H1 (cell line): Measurements from ENCODE around the gene ACOT9. TPM values are rescaled to one million over a fixed set of nuclear protein-coding genes. Genes with fewer than 3 reads are reported as not detected.
A peak's percentile ranks its signal among the peaks of the same experiment; 100 is the strongest.

Source experiments
- CTCF ChIA-PET: fragments of 300-600 bp; sonication (Branson Sonifier 250); formaldehyde crosslinking; loops from one replicate; lab custom pipeline; 2021; ENCODE audit not compliant: partially characterized antibody; lab: Charles Lee
- POLR2A ChIA-PET: fragments of 300-600 bp; sonication (Branson Sonifier 250); formaldehyde crosslinking; loops from one replicate; lab custom pipeline; 2021; ENCODE audit warnings: inconsistent platforms; ENCODE audit not compliant: partially characterized antibody; lab: Charles Lee
- DNase-seq, 2 experiments: peaks; one replicate each; pipeline versions ENCODE4 v3.0.0 to v3.0.0-alpha.2; 2010 to 2022; ENCODE audit warnings: low spot score in 2 of 2, low read depth in 1 of 2, mixed read lengths in 1 of 2
- FAIRE-seq: peaks from 2 replicates; lab custom pipeline; 2011; peaks lifted over from hg19 to GRCh38; lab: Jason Lieb, UNC
- H2AFZ ChIP-seq: 2 replicates; pipeline ENCODE4 v1.8.1; 2012; ENCODE audit warnings: low read length, inconsistent platforms
- H2AK5ac ChIP-seq: 2 replicates; pipeline ENCODE4 v1.6.1; 2013; ENCODE audit warnings: low read depth, low read length
- H2BK120ac ChIP-seq: replicated peaks from 2 replicates; pipeline ENCODE3; 2013; ENCODE audit warnings: low read depth, low read length, inconsistent platforms
- H2BK12ac ChIP-seq: 2 replicates; pipeline ENCODE4 v1.6.1; 2013; ENCODE audit warnings: low read depth, low read length
- H2BK15ac ChIP-seq: 2 replicates; pipeline ENCODE4 v1.6.1; 2013; ENCODE audit warnings: low read length
- H2BK20ac ChIP-seq: 2 replicates; pipeline ENCODE4 v1.6.1; 2013; ENCODE audit warnings: low read length
- H2BK5ac ChIP-seq: 2 replicates; pipeline ENCODE4 v1.6.1; 2013; ENCODE audit warnings: low read depth, low read length
- H3K14ac ChIP-seq: 2 replicates; pipeline ENCODE4 v1.6.1; 2013; ENCODE audit warnings: inconsistent platforms; ENCODE audit not compliant: insufficient read length
- H3K18ac ChIP-seq: 2 replicates; pipeline ENCODE4 v1.6.1; 2013; ENCODE audit warnings: low read length; ENCODE audit errors: extremely low read depth
- H3K23ac ChIP-seq: 2 replicates; pipeline ENCODE4 v1.6.1; 2013; ENCODE audit warnings: inconsistent platforms; ENCODE audit not compliant: insufficient read length
- H3K23me2 ChIP-seq: 2 replicates; pipeline ENCODE4 v1.6.1; 2013; ENCODE audit warnings: low read depth, low read length
- H3K27ac ChIP-seq: 2 replicates; pipeline ENCODE4 v1.6.1; 2011; ENCODE audit warnings: low read depth, low read length, inconsistent platforms
- H3K27me3 ChIP-seq, 4 experiments: replicated peaks in 1 of 4; 1 replicate in 1 of 4; 2 replicates in 3 of 4; pipeline versions ENCODE4 v1.6.1 to v1.8.1; 2011 to 2013; ENCODE audit warnings: low read length in 3 of 4, mild to moderate bottlenecking in 3 of 4, inconsistent platforms in 2 of 4, mixed read lengths in 2 of 4, moderate library complexity in 1 of 4; ENCODE audit not compliant: control insufficient read depth in 3 of 4, insufficient read depth in 3 of 4; ENCODE audit errors: extremely low read depth in 1 of 4
- H3K36me3 ChIP-seq, 4 experiments: 2 replicates each; pipeline versions ENCODE4 v1.6.1 to v1.8.1; 2011 to 2013; ENCODE audit warnings: mild to moderate bottlenecking in 4 of 4, low read length in 3 of 4, moderate library complexity in 2 of 4, control low read depth in 1 of 4, inconsistent platforms in 1 of 4; ENCODE audit not compliant: insufficient read depth in 4 of 4, control insufficient read depth in 2 of 4
- H3K4ac ChIP-seq: replicated peaks from 2 replicates; pipeline ENCODE3; 2013; ENCODE audit warnings: low read length, low read depth, mixed read lengths, inconsistent platforms; ENCODE audit not compliant: insufficient read length
- H3K4me1 ChIP-seq, 4 experiments: replicated peaks in 1 of 4; 1 replicate in 1 of 4; 2 replicates in 3 of 4; pipeline versions ENCODE4 v1.6.1 to v1.8.1; 2011 to 2013; ENCODE audit warnings: low read length in 3 of 4, inconsistent platforms in 2 of 4, mixed read lengths in 1 of 4; ENCODE audit not compliant: insufficient read depth in 4 of 4, control insufficient read depth in 3 of 4
- H3K4me2 ChIP-seq, 2 experiments: 2 replicates each; pipeline versions ENCODE4 v1.6.1 to v1.8.1; 2011 to 2013; ENCODE audit warnings: low read depth in 2 of 2, low read length in 2 of 2, control low read depth in 1 of 2, inconsistent platforms in 1 of 2, mild to moderate bottlenecking in 1 of 2; ENCODE audit not compliant: insufficient read depth in 1 of 2
- H3K4me3 ChIP-seq, 4 experiments: fragments of 200-600, 300-600 bp in 1 of 4; sonication (generic), shearing (Covaris generic), sonication (Bioruptor Twin) in 1 of 4; 2 replicates each; pipeline versions ENCODE4 v1.5.1 to v1.8.1; 2011 to 2016; ENCODE audit warnings: low read length in 4 of 4, low read depth in 3 of 4, control low read depth in 2 of 4, inconsistent platforms in 2 of 4, mild to moderate bottlenecking in 2 of 4, mixed read lengths in 1 of 4, moderate library complexity in 1 of 4; ENCODE audit not compliant: insufficient read depth in 2 of 4; ENCODE audit errors: extremely low read depth in 1 of 4
- H3K56ac ChIP-seq: replicated peaks from 2 replicates; pipeline ENCODE3; 2013; ENCODE audit warnings: low read depth, mild to moderate bottlenecking, mixed read lengths, low read length, inconsistent platforms; ENCODE audit not compliant: insufficient read length
- H3K79me1 ChIP-seq: 2 replicates; pipeline ENCODE4 v1.6.1; 2013; ENCODE audit warnings: low read depth, low read length, control low read depth
- H3K79me2 ChIP-seq, 2 experiments: 2 replicates each; pipeline versions ENCODE4 v1.6.1 to v1.8.1; 2012 to 2013; ENCODE audit warnings: low read length in 2 of 2, mild to moderate bottlenecking in 2 of 2, inconsistent platforms in 1 of 2; ENCODE audit not compliant: insufficient read depth in 2 of 2, control insufficient read depth in 1 of 2
- H3K9ac ChIP-seq, 4 experiments: replicated peaks in 1 of 4; 1 replicate in 1 of 4; 2 replicates in 3 of 4; pipeline versions ENCODE4 v1.6.1 to v1.8.1; 2011 to 2013; ENCODE audit warnings: low read depth in 3 of 4, low read length in 3 of 4, control low read depth in 2 of 4, mild to moderate bottlenecking in 2 of 4, moderate library complexity in 2 of 4, inconsistent platforms in 1 of 4; ENCODE audit errors: extremely low read depth in 1 of 4
- H3K9me3 ChIP-seq, 2 experiments: 2 replicates each; pipeline versions ENCODE4 v1.6.1 to v1.8.1; 2012 to 2013; ENCODE audit warnings: mild to moderate bottlenecking in 2 of 2, moderate library complexity in 2 of 2, control low read depth in 1 of 2, inconsistent platforms in 1 of 2, low read depth in 1 of 2, low read length in 1 of 2, mixed read lengths in 1 of 2; ENCODE audit not compliant: insufficient read depth in 2 of 2
- H4K20me1 ChIP-seq, 2 experiments: replicated peaks in 1 of 2; 2 replicates each; pipeline versions ENCODE3 to v1.8.1; 2011 to 2013; ENCODE audit warnings: inconsistent platforms in 2 of 2, low read length in 2 of 2, mild to moderate bottlenecking in 1 of 2; ENCODE audit not compliant: insufficient read depth in 2 of 2, control insufficient read depth in 1 of 2
- H4K5ac ChIP-seq: 2 replicates; pipeline ENCODE4 v1.6.1; 2013; ENCODE audit warnings: low read length, low read depth, mixed read lengths, inconsistent platforms; ENCODE audit not compliant: insufficient read length
- H4K8ac ChIP-seq: 2 replicates; pipeline ENCODE4 v1.8.0; 2013; ENCODE audit warnings: mild to moderate bottlenecking, moderate library complexity, low read length, inconsistent platforms; ENCODE audit not compliant: insufficient read depth; ENCODE audit errors: extremely low read depth
- H4K91ac ChIP-seq: replicated peaks from 2 replicates; pipeline ENCODE3; 2013; ENCODE audit warnings: low read length, mixed read lengths, inconsistent platforms; ENCODE audit not compliant: insufficient read length
- EZH2 ChIP-seq: fragments of 200-600 bp; sonication (generic); IDR thresholded peaks from 2 replicates; pipeline ENCODE4 v1.7.1; 2012; ENCODE audit warnings: low read depth, mild to moderate bottlenecking, moderate library complexity, low read length, inconsistent platforms; ENCODE audit not compliant: severe bottlenecking
- WGBS, 2 experiments: shearing (Covaris generic) in 1 of 2; methylation state at CpG; one replicate each; pipeline versions ENCODE4 v1.1.6 to v1.1.7; 2013 to 2015; ENCODE audit warnings: low lambda C conversion rate in 2 of 2, mixed read lengths in 2 of 2, inconsistent platforms in 1 of 2, low coverage in 1 of 2, missing lambda C conversion rate in 1 of 2; ENCODE audit not compliant: insufficient replicate concordance in 2 of 2, insufficient coverage in 1 of 2, insufficient read length in 1 of 2; ENCODE audit errors: extremely low coverage in 1 of 2, missing lambda C conversion rate in 1 of 2; 5-methylcytosine and 5-hydroxymethylcytosine counted together
- polyA plus RNA-seq, 7 experiments: library from polyadenylated mRNA; depleted of rRNA in 3 of 7; stranded (reverse) in 5 of 7; unstranded in 2 of 7; fragments of >200 nt in 5 of 7; fragments of 200-250 nt in 2 of 7; gene quantifications; 1 replicate in 5 of 7; 2 replicates in 1 of 7; 4 replicates in 1 of 7; pipeline versions ENCODE4 v1.2.1 to v1.2.3, GENCODE V29; 2011 to 2013; ENCODE audit warnings: missing spikeins in 2 of 7, mixed read lengths in 2 of 7
- total RNA-seq: library from RNA; stranded (reverse); fragmentation: NEBNext Ultra II Directional; extraction: Animal tissue kit (Norgen Biotek cat#: 25700); gene quantifications from 2 replicates; pipeline ENCODE4 v1.2.1, GENCODE V29; 2021

ACOT9 gene
- total and polyA plus RNA-seq, 2 of the 8 experiments (the other 6 are each of a cell fraction or from before 2014, with no cell fraction given), result 20.7 to 39.5 TPM

DNA sequence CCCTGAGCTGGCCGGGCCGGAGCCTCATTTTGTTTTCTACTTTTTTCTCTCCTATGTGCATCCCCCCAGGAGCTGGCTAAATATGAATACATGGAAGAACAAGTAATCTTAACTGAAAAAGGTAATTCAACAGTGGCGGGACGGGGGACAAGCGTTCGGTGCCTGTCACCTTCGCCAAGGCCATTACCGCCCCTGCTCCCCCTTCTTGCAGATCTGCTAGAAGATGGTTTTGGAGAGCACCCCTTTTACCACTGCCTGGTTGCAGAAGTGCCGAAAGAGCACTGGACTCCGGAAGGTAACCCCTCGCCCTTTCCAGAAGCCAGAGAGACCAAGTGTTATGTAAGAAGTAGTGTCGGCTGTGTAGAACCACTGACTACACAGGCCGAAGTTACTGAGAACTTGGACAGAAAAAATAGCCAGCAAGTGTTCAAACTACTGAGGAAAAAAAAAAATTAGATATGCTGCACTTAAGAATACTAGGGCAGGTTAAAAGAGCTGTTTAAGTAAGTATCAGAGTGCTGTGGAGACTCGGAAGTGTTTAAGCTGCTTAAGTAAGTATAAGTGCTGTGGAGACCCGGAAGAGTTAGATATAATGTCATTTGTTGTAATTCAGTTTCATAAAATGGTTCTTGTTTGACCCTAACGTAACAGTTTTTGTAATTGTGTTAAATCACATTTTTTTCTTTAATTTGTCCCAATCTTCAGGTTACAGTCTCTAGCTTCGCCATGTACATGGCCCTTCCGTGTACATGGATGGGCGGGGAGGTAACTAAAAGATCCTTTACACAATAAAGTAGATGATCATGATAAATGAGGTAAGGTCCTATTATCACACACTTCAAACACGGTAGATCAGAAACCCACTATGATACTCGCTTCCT is 40.8 kb upstream of the ACOT9 start:
- no peak overlapping the region for H4K91ac ChIP-seq
- TF ChIP-seq EZH2, result no peak

More for the DNA sequence above, 40.8 kb upstream of the ACOT9 start:
- Histone ChIP-seq H4K5ac (no peak overlapping the region), H3K9me3 (no peaks in the 10 kb centered on the region), H2BK12ac (no peak overlapping the region), H3K79me2 (no peaks in the 10 kb centered on the region), H3K56ac (no peak overlapping the region), H3K4me1 (no peaks in the 10 kb centered on the region), H4K20me1 (no peaks in the 10 kb centered on the region), H3K9ac (peak overlapping the region in 2 of 4 experiments; percentile 13 to 63; a peak in 2 of 7 replicates), H2AK5ac (no peak overlapping the region), H3K27ac (no peak overlapping the region), H3K79me1 (no peaks in the 10 kb centered on the region), H3K4me2 (peak overlapping the region; percentile 67 to 77), H3K4ac (no peak overlapping the region), H3K23ac (no peak overlapping the region), H2AFZ (no peak overlapping the region), H2BK15ac (no peak overlapping the region), H4K8ac (no peak overlapping the region), H3K18ac (no peak overlapping the region), H3K36me3 (peaks cover 0 to 8% (median 0%) of the 10 kb centered on the region in 4 experiments; a peak in 1 of 8 replicates), H2BK120ac (no peak overlapping the region), H2BK20ac (no peak overlapping the region), H3K27me3 (no peaks in the 10 kb centered on the region), H3K23me2 (peaks cover 3% of the 10 kb centered on the region; the same call in 1 of the 2 replicates), H3K14ac (no peak overlapping the region), H2BK5ac (no peak overlapping the region), H3K4me3 (peak overlapping the region; percentile 27 to 88 (median 55); a peak in 7 of 8 replicates)
- FAIRE-seq, result no peak
- WGBS, 2 experiments, result 62% methylated on average over 17 of the region's 21 CpGs; no CpG with 5 or more reads in 1 of the 2 experiments
- CTCF ChIA-PET, result interaction anchor here (0.6 to 3.6 kb wide), 6 partner anchors 9 to 132 kb away, joined by 3 to 20 read pairs (median 4); no protein-coding TSS in a partner anchor
- DNase-seq, result no peak
- POLR2A ChIA-PET, result interaction anchor here (0.7 to 1.8 kb wide), 10 partner anchors 9 to 169 kb away, joined by 3 to 12 read pairs (median 4); partner anchors contain the start of genes APOO and CXorf58
